ENCODE data around the gene CNIH2. TPM values are rescaled to one million over a fixed set of nuclear protein-coding genes. Genes with fewer than 3 reads are reported as not detected.
"Not testable (repeated sequence)": the region's sequence is repeated elsewhere in the genome, so short reads cannot be mapped to it uniquely, and the experiment has no call there.

CNIH2 gene
- total RNA-seq, result 0.55 TPM
- long read RNA-seq, result 0 reads

DNA sequence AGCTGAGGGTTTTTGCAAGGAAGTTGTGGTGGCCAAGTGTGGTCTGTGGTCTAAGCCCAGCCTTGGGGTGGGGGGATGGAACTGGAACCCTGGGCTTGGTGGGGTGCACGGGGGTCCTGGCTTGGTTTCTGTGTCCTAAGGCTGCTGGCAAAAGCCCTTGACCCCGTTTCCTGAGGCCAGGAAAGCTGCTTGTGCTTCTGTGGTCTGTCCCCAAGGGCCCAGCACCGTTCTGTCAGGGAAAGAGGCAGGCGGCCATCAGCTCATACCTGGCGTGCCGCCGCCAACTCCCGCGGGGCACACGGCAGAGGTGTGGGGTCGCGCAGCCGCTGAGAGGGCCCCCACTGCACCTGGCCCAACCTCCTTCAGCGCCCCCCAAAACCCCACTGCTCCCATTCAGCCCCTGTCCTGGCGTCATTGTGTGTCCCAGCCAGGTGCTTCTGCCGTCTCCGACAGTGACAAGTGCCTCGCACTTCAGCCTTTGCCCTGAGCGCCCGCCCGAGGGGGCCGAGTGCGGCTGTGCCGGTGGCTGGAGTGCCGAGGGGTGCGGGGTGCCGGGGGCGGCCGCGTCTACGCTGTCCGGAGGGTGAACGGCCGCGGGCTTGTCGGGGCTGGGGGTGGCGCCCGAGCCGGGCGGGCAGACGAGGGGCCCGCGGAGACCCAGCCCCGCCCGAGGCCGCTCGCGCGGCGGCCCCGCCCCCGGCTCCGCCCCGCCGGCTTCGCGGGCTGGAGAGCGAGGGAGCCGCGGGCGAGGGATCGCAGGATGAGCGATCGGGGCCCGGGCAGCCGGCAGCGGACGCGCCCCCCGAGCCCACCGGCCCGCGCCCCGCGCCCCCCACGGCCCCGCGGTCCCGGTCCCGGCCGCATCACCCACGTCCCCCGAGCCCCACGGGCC is at the start of gene CNIH2:
CNIH2 (plus strand) TSS at position 705 of the 892 bp plus-strand sequence. CDS start 282 bp downstream, outside the sequence.
- DNase-seq (ENCODE audit: low spot score), result no peak

DNA sequence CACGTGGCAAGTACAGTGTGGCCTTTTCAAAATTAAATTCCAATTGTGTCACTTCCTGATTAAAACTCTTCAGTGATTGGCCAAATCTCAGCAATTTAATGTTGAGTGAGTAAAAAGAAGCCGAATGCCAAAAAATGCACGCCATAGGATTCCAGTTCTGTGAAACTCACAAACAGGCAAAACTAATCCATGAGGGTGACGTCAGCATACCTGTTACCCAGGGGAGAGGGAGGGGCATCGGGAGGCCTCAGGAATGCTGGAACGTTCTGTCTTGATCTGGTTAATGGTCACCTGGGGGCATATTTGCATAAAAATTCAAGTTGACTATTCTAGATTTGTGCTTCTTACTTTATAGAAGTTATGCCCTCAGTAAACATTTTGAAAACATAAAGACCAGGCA is 49.5 kb upstream of the CNIH2 start:
- DNase-seq (ENCODE audit: low spot score), result no peak

DNA sequence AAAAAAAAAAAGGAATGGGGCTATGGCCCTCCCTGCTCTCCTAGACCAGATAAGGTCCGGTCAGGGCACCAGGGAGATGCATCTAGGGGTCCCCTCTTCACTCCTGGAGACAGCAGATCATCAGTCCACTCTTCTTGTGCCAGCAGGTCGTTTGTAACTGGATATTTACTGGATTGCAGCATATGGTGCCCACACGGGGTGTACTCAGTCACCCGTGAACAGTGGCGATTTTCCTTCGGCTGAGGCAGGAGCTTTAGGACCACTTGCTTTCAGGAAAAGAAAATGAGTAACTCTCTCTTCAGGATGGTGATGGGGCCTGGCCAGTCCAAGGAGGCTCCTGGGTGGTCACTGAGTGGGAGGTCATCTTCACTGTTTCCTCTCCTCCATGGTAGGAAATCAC is 47.8 kb upstream of the CNIH2 start:
- DNase-seq (ENCODE audit: low spot score), result no peak

DNA sequence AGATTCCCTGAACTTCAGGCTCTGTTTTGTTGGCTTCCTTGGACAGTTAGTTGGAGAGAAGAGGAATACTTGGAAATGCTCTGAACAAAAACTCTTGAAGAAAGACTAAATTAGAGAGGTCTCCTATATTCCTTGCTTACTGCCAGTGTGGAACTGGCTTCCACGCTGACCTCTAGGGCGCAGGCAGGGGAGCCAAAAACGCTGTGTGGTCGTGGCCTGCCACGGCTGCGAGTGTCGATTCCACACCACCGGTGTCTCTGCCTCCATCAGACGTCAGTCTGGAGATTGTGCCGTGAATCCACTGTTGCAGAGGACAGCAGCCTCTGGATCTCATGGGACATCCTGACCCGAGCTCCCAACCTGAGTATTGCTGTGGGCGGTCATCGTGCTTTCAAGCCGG is 47.0 kb upstream of the CNIH2 start:
- DNase-seq (ENCODE audit: low spot score), result no peak

DNA sequence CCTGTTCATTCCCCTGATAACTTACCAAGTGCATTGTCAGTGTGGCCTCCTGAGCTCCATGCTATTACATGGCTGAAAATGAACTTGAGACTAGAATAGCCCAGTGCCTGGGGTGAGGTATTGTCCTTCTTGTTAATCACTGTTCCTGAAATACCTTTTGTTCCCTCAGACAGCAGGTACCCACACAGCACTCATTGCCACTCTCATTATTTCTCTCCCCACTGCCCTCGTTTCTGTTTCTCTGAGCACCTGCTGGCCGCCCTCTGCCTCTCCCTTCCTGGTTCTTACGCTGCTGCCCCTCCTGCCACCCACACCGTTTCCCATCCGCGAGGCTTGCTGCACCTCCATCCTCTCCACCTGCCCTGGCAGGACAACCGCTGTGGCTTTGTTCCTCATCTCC is 46.4 kb upstream of the CNIH2 start:
- DNase-seq (ENCODE audit: low spot score), result no peak

DNA sequence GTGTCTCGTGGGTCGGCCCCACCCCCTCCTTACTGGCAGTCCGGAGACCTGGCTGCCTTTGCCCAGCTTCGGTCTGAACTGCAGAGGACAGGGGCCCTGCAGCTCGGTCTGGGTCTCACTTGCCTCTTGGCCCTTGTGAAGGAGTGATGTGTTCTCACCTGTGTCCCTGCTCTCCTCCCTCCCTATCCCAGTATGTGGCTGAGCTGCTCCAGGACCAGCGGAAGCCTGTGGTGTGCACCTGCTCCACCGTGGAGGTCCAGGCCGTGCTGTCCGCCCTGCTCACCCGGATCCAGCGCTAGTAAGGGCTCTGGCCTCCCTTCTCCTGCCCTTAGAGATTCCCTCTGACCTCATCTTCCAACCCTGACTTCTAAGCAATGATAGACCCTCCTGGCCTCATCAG is 45.2 kb upstream of the CNIH2 start:
- no peak for DNase-seq (ENCODE audit: low spot score)

DNA sequence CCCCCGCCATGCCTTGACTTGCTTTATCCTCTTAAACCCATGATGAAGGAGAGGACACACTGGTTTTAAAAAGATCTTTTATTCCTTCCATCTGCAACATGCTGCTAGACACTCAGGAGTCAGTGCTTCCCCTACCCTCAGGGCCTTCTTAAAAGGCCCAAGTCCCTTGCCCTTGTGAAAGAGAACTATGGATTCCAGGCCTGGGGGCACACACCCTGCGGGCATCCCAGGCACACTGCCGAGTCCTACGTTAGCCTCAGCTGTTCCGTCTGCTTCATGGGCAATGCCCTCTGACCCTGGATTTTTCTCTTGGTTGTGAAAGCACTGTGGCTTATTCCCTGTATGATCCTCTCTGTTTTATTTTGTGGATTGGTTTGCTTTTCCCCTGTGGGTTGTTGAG is 44.7 kb upstream of the CNIH2 start:
- no peak for DNase-seq (ENCODE audit: low spot score)

DNA sequence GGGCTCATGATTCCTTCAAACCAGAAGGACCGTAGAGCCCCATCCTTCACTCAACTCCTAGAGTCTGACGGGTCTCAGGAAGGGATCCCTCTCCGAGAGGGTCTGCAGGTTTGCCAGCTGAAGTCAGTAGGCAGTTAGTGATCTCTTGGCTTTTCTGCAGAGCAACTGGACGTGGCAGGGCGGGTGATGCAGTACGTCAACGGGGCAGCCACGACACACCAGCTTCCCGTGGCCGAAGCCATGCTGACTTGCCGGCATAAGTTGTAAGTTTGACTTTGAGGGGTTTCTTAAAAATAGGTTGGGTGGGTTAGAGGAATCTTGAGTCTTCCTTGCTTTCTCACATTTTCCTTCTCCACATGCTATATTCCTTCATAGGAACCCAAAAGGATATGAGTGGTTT is 42.8 kb upstream of the CNIH2 start:
- DNase-seq (ENCODE audit: low spot score), result no peak

DNA sequence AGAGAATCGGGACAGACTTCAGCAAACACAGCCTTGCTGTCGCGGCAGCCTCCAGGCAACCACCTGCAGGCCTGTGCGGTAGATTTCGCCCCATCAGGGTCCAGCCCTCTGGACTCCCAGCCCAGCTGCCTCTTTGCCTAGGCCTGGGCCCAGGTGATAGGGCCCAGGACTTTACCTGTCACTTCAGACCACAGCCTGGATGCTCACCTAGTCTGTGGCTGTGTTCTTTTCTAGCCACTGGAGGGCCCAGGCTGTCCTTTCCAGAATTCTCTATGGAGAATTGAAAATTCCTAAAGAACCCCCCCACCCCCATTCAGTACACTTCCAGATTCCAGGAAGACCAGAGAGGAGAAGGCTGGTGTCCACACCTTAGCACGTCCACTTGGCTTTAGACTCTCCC is 40.1 kb upstream of the CNIH2 start:
- DNase-seq (ENCODE audit: low spot score), result no peak

DNA sequence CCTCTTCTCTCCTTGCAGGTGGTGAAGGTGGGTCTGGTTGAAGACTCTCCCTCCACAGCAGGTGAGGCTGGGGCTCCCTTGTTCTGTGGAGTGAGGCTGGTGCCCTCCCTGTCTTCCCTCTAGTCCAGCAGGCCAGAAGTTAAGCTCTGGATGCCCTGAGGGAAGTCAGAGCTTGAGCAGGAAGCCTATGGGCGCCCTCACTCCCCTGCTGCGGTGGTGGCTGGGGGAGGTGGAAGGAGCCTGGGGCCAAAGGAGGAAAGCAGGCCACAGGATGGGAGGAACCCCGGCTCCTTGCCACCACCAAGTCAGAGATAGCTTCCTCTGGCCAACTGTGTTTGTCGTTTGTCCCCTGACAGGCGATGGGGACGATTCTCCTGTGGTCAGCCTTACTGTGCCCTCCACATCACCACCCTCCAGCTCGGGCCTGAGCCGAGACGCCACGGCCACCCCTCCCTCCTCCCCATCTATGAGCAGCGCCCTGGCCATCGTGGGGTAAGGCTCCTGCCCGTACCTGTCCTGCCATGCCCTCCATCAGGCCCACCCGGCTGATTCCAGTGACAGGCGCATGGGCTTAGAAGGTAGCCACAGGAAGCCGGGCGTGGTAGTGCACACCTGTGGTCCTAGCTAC is 39.1 kb upstream of the CNIH2 start:
- DNase-seq (ENCODE audit: low spot score), result no peak

DNA sequence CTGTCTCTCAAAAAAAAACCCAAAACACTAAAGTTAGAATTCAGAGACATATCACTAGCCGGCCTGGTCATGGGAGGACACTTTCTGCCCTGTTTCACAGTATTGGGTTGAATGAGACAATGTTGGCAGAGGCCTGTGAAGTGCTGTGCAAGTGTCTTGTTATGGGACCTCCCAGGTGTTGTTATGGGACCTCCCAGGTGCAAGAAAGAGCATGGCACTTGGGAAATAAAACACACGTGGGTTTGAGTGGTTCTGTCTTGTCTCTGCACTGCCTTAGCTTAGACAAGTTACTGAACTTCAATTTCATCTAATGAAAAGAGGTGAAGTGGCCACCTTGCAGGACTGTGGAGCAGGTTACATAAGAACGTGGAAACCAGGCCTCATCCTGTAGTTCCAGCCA is 38.5 kb upstream of the CNIH2 start:
- no peak for DNase-seq (ENCODE audit: low spot score)

DNA sequence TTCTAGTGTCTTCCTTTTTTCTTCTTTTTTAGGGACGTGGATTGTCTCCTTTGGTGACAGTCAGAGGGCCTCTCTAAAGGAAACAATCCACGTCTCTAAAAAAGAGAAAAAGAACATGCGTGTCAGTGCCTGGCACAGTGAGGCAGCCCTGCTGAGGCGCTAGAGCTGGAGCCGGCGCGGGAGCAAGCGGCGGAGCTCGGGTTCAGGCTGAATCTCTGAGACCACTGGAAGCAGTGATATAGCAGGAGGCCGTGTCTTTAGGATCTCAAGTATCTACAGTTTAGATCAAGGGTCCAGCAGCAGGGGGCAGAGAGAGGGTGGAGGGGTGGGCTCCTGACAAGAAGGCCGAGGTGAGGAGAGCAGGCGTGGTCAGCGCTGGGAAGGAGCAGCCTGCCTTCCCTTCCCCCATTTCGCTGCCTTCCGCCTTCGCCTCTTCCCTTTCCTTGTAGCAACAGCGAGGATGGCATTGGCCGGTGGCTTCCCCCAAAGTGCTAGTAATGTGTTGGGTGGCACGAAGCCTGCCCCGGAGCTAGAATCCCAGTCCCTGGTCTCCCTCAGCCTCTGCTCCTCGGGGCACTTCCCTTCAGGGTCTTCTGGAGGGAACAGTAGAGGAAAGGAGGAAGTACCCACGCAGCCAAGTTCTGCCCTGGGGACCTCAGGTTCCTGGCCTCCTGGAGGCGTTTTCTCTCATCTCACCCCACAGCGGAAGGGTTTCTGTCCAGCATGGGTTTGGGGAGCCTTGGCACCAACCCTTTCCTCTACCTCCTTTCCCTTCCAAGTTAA is 37.8 kb upstream of the CNIH2 start:
- DNase-seq (ENCODE audit: low spot score), result no peak

DNA sequence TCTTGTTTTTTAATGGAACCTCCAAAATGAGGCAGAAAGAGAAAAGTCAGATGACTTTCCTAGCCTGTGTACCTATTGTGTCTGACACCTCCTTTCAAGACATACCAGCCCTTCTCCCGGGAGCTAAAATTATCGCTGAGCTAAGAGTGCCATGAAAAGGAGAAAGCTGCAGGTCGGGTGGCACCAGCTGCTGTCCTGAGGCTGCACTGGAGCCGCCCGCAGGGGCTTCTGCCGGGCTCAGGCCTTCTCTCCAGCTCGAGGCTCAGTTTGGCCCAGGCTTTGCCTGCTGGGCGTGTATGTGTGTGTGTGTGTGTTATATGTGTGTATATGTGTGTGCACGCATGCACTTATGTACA is 37.2 kb upstream of the CNIH2 start:
- no peak for DNase-seq (ENCODE audit: low spot score)

DNA sequence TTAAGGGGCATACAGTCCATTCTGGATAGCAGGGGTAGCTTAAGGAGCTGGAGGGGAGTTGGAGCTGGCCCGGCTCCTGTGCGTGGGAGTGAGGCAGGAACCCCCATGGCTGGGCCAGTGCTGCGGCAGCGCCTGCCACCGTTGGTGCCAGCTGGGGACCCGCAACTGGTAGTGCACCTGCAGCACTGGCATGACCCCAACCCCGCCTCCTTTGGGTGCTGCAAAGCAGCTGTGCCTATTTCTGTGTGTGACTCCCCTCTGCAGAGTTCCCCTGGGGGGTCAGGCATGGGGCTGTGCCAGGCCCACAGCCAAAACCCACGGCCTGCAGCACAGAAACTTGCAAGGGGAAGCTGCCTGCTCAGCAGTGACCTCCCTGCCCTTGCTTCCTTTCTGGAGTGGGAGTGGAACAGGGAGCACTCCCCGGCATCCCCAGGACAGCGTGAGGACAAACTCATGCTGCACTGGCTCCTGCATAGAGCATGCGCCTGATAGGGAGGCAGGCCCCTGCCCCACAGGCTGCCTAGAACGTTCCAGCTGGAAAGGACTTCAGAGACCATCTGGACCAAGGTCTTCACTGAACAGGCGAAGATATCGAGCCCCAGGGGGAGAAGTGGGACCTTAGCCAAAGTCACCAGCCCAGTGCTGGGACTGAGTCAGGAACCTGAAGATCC is 35.7 kb upstream of the CNIH2 start:
- no peak for DNase-seq (ENCODE audit: low spot score)

DNA sequence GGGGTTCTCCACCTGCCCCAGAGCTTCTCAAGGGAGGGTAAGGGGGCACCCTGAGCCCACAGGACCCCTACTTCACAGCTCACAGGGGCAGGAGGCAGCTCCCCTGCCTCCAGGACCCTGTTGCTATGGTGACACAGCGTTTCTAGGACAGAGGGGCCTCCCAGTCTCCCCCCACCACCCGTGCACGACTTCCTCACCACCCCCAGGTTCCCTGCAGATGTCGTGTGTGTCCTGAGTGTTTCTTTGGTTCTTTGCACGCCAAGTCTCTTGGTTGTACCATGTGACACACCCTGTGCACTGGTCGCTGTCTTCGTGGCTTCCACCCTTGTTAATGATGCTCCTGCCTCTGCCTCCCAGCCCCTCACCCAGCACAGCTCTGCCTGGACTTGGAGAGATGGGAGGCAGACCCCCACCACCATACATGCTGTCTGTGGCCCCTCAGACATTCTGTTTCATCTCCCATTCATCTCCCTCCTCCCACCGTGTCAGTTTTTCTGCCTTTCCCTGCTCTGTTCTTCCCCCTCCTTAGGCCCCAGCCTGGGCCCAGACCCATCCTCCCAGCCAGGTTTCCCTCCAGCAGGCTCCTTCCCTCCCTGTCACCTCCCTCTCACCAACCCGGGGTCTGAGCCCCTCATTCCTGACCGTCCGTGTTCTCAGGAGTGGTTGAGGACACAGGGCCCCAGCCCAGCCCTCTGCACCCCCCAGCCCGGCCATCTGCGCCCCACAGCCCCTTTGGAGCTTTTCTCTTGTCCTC is 34.0 kb upstream of the CNIH2 start:
- no peak for DNase-seq (ENCODE audit: low spot score)

DNA sequence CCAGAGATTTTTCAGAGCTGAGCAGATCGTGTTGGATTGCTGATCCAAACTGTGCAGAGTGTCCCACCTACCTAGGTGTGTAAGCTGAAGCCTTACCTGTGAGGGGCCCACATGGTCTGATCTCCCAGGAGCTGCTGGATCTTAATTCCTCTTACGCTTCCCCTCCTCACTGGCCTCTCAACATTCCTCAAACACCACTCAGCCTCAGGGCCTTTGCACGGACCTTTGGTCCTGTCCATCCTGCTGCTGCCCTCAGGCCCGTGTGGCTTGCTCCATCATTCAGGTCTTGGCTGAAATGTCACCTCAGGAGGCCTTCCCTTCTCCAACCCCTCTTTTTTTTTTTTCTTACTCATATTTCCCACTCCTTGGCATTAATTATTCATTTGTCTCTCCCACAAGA is 30.7 kb upstream of the CNIH2 start:
- no peak for DNase-seq (ENCODE audit: low spot score)

DNA sequence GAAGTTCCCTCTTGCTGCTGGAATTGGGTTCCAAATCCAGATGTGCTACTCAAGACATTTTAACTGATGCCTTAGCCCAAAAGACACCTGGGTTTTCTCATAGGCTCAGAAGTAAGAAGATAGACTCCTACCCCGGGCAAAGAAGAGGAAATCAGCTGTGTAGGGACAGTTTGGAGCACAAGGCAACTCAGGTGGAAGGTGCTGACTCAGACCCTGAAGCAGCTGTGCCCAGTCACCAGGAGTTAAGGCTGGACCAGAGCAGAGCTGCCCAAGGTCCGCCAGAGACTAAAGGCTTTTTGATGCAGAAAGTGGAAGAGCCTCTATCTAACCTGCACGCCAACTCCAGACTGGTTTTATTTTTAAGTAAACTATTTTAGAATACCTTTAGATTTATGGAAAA is 30.2 kb upstream of the CNIH2 start:
- no peak for DNase-seq (ENCODE audit: low spot score)

DNA sequence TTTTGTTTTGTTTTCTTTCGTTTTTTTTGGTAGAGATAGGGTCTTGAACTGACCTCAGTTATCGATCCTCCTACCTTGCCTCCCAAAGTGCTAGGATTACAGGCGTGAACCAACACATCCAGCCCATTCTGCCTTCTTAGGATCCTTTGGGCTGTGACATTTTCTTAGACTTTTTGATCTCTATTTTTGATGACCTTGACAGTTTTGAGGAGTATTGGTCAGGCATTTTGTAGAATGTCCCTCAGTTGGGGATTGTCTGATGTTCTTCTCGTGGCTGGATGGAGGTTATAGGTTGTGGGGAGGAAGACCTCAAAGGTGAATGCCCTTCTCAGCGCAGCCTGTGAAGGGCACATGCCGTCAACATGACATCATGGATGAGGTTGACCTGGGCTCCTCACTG is 29.1 kb upstream of the CNIH2 start:
- no peak for DNase-seq (ENCODE audit: low spot score)

DNA sequence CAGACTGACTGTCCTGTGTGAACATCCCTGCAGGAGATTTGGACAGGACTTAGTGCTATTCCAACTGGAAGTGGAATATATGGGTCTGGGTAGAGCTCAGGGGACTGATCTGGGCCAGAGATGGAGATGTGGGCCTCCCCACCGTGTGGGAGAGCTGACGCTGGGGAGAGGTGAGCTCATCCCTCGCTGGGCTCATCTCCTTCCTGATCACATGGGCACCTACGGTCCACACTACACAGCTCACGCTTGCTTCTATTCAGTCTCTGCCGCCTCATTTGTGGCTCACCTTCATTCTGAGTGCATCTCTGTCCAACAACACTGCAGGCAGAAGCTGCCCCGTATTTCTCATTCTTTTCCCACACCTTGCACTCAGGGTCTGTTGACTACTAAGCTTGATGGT is 26.2 kb upstream of the CNIH2 start:
- DNase-seq (ENCODE audit: low spot score), result no peak

DNA sequence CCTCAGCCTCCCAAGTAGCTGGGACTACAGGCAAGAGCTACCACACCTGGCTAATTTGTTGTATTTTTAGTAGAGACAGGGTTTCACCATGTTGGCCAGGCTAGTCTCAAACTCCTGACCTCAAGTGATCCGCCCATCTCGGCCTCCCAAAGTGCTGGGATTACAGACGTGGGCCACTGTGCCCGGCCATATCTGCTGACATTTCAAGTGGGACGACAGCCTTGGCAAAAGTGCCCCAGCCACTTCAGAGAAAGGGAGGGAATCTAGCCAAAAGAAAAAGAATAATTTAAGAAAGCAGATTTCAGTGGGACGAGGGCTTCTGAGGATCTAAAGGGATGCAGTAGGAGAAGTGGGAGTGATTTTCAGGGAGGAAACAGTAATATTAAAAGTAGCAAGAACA is 24.9 kb upstream of the CNIH2 start:
- DNase-seq (ENCODE audit: low spot score), result not testable (repeated sequence)

DNA sequence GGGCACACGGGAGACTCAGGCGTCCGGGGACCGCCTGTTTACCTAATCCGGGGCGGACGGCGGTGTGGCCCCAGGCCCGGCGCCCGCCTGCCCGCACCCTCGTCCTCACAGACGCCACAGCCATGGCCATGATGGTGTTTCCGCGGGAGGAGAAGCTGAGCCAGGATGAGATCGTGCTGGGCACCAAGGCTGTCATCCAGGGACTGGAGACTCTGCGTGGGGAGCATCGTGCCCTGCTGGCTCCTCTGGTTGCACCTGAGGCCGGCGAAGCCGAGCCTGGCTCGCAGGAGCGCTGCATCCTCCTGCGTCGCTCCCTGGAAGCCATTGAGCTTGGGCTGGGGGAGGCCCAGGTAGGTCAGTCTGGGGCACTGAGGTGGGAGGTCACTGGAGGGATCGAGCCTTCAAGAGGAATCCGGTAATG is 19.5 kb upstream of the CNIH2 start:
- no peak for DNase-seq (ENCODE audit: low spot score)
